HEK293 (cell line): ENCODE data around the gene SAYSD1.

Experiments
- CTCF ChIA-PET: fragments of 350-600 bp; formaldehyde crosslinking; extraction: SDS; loops from one replicate; lab custom pipeline; 2021; ENCODE audit warnings: antibody characterized with exemption; lab: Yijun Ruan, JAX
- POLR2A ChIA-PET: fragments of 300-600 bp; formaldehyde crosslinking; extraction: SDS; loops from one replicate; lab custom pipeline; 2020; ENCODE audit warnings: antibody characterized with exemption, inconsistent platforms; lab: Yijun Ruan, JAX
- H3K27ac ChIP-seq: fragments of 200-500 bp; sonication (Bioruptor generic); 2 replicates; pipeline ENCODE4 v1.5.1; 2014; ENCODE audit warnings: low read depth, low read length, control low read depth, inconsistent platforms; ENCODE audit errors: extremely low read depth
- H3K36me3 ChIP-seq, 2 experiments: fragments of 200-500 bp in 1 of 2; sonication (Bioruptor generic) in 1 of 2; 1 replicate in 1 of 2; 2 replicates in 1 of 2; pipeline ENCODE4 v1.5.1; 2014 to 2017; ENCODE audit warnings: inconsistent platforms in 2 of 2, low read length in 2 of 2; ENCODE audit not compliant: control insufficient read depth in 2 of 2, insufficient read depth in 1 of 2
- H3K4me1 ChIP-seq: fragments of 200-500 bp; sonication (Bioruptor generic); 2 replicates; pipeline ENCODE4 v1.5.1; 2014; ENCODE audit warnings: mild to moderate bottlenecking, low read length, inconsistent platforms; ENCODE audit not compliant: control insufficient read depth, insufficient read depth
- H3K4me3 ChIP-seq: 2 replicates; pipeline ENCODE4 v1.5.1; 2011; ENCODE audit warnings: low read depth, mild to moderate bottlenecking, control low read depth, low read length, moderate library complexity
- H3K9me3 ChIP-seq: fragments of 200-500 bp; sonication (Bioruptor generic); 2 replicates; pipeline ENCODE4 v1.5.1; 2014; ENCODE audit warnings: low read depth, low read length, inconsistent platforms; ENCODE audit not compliant: control insufficient read depth, insufficient read depth
- ATF2 ChIP-seq: fragments of 450-650 bp; formaldehyde crosslinking; IDR thresholded peaks from 2 replicates; pipeline ENCODE4 v1.5.1; 2016; ENCODE audit warnings: missing biosample characterization, missing genetic modification characterization, low read depth
- KLF17 ChIP-seq: fragments of 450-650 bp; formaldehyde crosslinking; IDR thresholded peaks from 2 replicates; pipeline ENCODE4 v1.5.1; 2016; ENCODE audit warnings: missing biosample characterization, missing genetic modification characterization
- PATZ1 ChIP-seq: fragments of 450-650 bp; formaldehyde crosslinking; IDR thresholded peaks from 2 replicates; pipeline ENCODE4 v1.5.1; 2016; ENCODE audit warnings: missing biosample characterization, missing genetic modification characterization
- SCRT2 ChIP-seq: fragments of 450-650 bp; formaldehyde crosslinking; IDR thresholded peaks from 2 replicates; pipeline ENCODE4 v1.5.1; 2016; ENCODE audit warnings: missing biosample characterization, missing genetic modification characterization
- SP7 ChIP-seq: fragments of 450-650 bp; formaldehyde crosslinking; IDR thresholded peaks from 2 replicates; pipeline ENCODE4 v1.5.1; 2016; ENCODE audit warnings: missing biosample characterization, missing genetic modification characterization
- TCF7L2 ChIP-seq: IDR thresholded peaks from 2 replicates; pipeline ENCODE4 v1.6.1; 2011; ENCODE audit warnings: low read depth, mild to moderate bottlenecking, inconsistent platforms, low read length, moderate library complexity, borderline replicate concordance
- TRIM28 ChIP-seq: IDR thresholded peaks from 2 replicates; pipeline ENCODE4 v1.6.1; 2011; ENCODE audit warnings: low read length, control low read depth, borderline replicate concordance
- ZBTB1 ChIP-seq: fragments of 450-650 bp; formaldehyde crosslinking; IDR thresholded peaks from 2 replicates; pipeline ENCODE4 v1.5.1; 2016; ENCODE audit warnings: missing biosample characterization, missing genetic modification characterization
- ZBTB26 ChIP-seq: fragments of 450-650 bp; formaldehyde crosslinking; optimal IDR thresholded peaks from 2 replicates; pipeline ENCODE3; 2016; ENCODE audit warnings: missing biosample characterization, mild to moderate bottlenecking, missing genetic modification characterization
- ZBTB48 ChIP-seq: fragments of 450-650 bp; formaldehyde crosslinking; IDR thresholded peaks from 2 replicates; pipeline ENCODE4 v1.5.1; 2016; ENCODE audit warnings: missing biosample characterization, missing genetic modification characterization
- ZIC2 ChIP-seq: fragments of 450-650 bp; formaldehyde crosslinking; IDR thresholded peaks from 2 replicates; pipeline ENCODE4 v1.5.1; 2016; ENCODE audit warnings: missing biosample characterization, missing genetic modification characterization
- ZNF140 ChIP-seq: fragments of 450-650 bp; formaldehyde crosslinking; IDR thresholded peaks from 2 replicates; pipeline ENCODE4 v1.5.1; 2016; ENCODE audit warnings: missing biosample characterization, missing genetic modification characterization
- ZNF19 ChIP-seq: fragments of 450-650 bp; formaldehyde crosslinking; IDR thresholded peaks from 2 replicates; pipeline ENCODE4; 2016; ENCODE audit warnings: missing biosample characterization, missing genetic modification characterization, low read depth
- ZNF335 ChIP-seq: fragments of 450-650 bp; formaldehyde crosslinking; conservative IDR thresholded peaks from 2 replicates; pipeline ENCODE4 v1.5.1; 2016; ENCODE audit warnings: missing biosample characterization, missing genetic modification characterization
- ZNF341 ChIP-seq: fragments of 450-650 bp; formaldehyde crosslinking; IDR thresholded peaks from 2 replicates; pipeline ENCODE4; 2016; ENCODE audit warnings: low read depth, missing biosample characterization, missing genetic modification characterization
- ZNF561 ChIP-seq: fragments of 450-650 bp; IDR thresholded peaks from 2 replicates; pipeline ENCODE4 v1.5.1; 2018; ENCODE audit warnings: missing biosample characterization, missing genetic modification characterization, borderline replicate concordance
- ZNF629 ChIP-seq: fragments of 450-650 bp; formaldehyde crosslinking; IDR thresholded peaks from 2 replicates; pipeline ENCODE4 v1.5.1; 2017; ENCODE audit warnings: missing biosample characterization, missing genetic modification characterization
- ZXDB ChIP-seq: fragments of 450-650 bp; formaldehyde crosslinking; IDR thresholded peaks from 2 replicates; pipeline ENCODE4 v1.5.1; 2016; ENCODE audit warnings: missing biosample characterization, missing genetic modification characterization

SAYSD1 gene

GRCh38 chr6:39104528-39104927 lies 10.5 kb downstream of the SAYSD1 start:
- ChIA-PET CTCF (interaction anchor here (0.6 kb wide), 1 partner anchor 30 kb away, joined by 4 read pairs; no protein-coding TSS in a partner anchor), POLR2A (no interaction called here)
- TF ChIP-seq ZBTB26 (tag by site-specific recombination), result no peak
- TF ChIP-seq TRIM28, result no peak
- TF ChIP-seq TCF7L2, result no peak
- TF ChIP-seq ZNF561 (tag by site-specific recombination), result no peak

GRCh38 chr6:39102821-39103136 lies 12.2 kb downstream of the SAYSD1 start:
- Histone ChIP-seq H3K9me3 (no peaks in the 10 kb centered on the region), H3K4me1 (no peaks in the 10 kb centered on the region), H3K36me3 (peaks cover 4 to 23% of the 10 kb centered on the region in 2 experiments; a peak in 1 of 3 replicates), H3K27ac (no peak overlapping the region), H3K4me3 (no peak overlapping the region)
- ChIA-PET POLR2A (interaction anchor here (1.5 kb wide), 1 partner anchor 11 kb away, joined by 4 read pairs; no protein-coding TSS in a partner anchor), CTCF (interaction anchor here (0.6 to 2.8 kb wide), 16 partner anchors 10 to 310 kb away, joined by 3 to 17 read pairs (median 4); no protein-coding TSS in a partner anchor)
- TF ChIP-seq SCRT2 (tag by site-specific recombination) (no peak), SP7 (tag by site-specific recombination) (no peak), ATF2 (tag by site-specific recombination) (no peak), ZIC2 (tag by site-specific recombination) (no peak), PATZ1 (tag by site-specific recombination) (no peak)
- TF ChIP-seq, all 188 proteins: peak for 0

More at GRCh38 chr6:39104528-39104927, 10.5 kb downstream of the SAYSD1 start:
- Histone ChIP-seq H3K4me1 (peaks cover 7% of the 10 kb centered on the region; the same call in 1 of the 2 replicates), H3K9me3 (no peaks in the 10 kb centered on the region), H3K36me3 (peaks cover 4 to 26% of the 10 kb centered on the region in 2 experiments; a peak in 1 of 3 replicates), H3K27ac (no peak overlapping the region), H3K4me3 (no peak overlapping the region)

GRCh38 chr6:39102071-39102820 lies 12.7 kb downstream of the SAYSD1 start:
- TF ChIP-seq ZBTB48 (tag by site-specific recombination), result peak; percentile 58
- TF ChIP-seq ZNF19 (tag by site-specific recombination), result no peak
- TF ChIP-seq ZNF140, result no peak
- peak; percentile 56 for TF ChIP-seq ZNF335 (tag by site-specific recombination)
- no peak for TF ChIP-seq ZNF341 (tag by site-specific recombination)
- no peak for TF ChIP-seq ZBTB1 (tag by site-specific recombination)
- no peak for TF ChIP-seq ZXDB (tag by site-specific recombination)
- TF ChIP-seq ZNF629 (tag by site-specific recombination), result 0 out of 2 replicates have a peak, but pooled peaks have one; percentile 14
- TF ChIP-seq KLF17 (tag by site-specific recombination), result no peak
- TF ChIP-seq SP7 (tag by site-specific recombination), result no peak
- TF ChIP-seq, all 188 proteins: peak for 3
- ChIA-PET POLR2A (interaction anchor here (1.5 kb wide), 1 partner anchor 12 kb away, joined by 4 read pairs; no protein-coding TSS in a partner anchor), CTCF (interaction anchor here (0.6 to 2.8 kb wide), 19 partner anchors 9 to 311 kb away, joined by 3 to 17 read pairs (median 4); no protein-coding TSS in a partner anchor)
- Histone ChIP-seq H3K4me3 (no peak overlapping the region), H3K9me3 (no peaks in the 10 kb centered on the region), H3K4me1 (no peaks in the 10 kb centered on the region), H3K36me3 (peaks cover 4 to 22% of the 10 kb centered on the region in 2 experiments; a peak in 1 of 3 replicates), H3K27ac (no peak overlapping the region)
